BJ (cell line): Measurements from ENCODE around the gene LOXL4. TPM values are rescaled to one million over a fixed set of nuclear protein-coding genes. Genes with fewer than 3 reads are reported as not detected.

Source experiments
- CTCF ChIA-PET: fragments of 350-600 bp; formaldehyde crosslinking; extraction: SDS; loops from one replicate; lab custom pipeline; 2021; ENCODE audit warnings: antibody characterized with exemption, inconsistent platforms; lab: Yijun Ruan, JAX
- POLR2A ChIA-PET: fragments of 300-600 bp; sonication (Branson Sonifier 250); formaldehyde crosslinking; extraction: SDS; loops from one replicate; lab custom pipeline; 2021; ENCODE audit warnings: antibody characterized with exemption; lab: Charles Lee
- DNase-seq: peaks from one replicate; pipeline ENCODE4 v3.0.0-alpha.2; 2011; ENCODE audit warnings: low read depth
- H3K27me3 ChIP-seq: 2 replicates; pipeline ENCODE4 v1.6.0; 2011; ENCODE audit warnings: low read length; ENCODE audit not compliant: control insufficient read depth, insufficient read depth
- H3K36me3 ChIP-seq: 2 replicates; pipeline ENCODE4 v1.5.1; 2011; ENCODE audit warnings: low read length; ENCODE audit not compliant: control insufficient read depth, insufficient read depth
- H3K4me3 ChIP-seq: 2 replicates; pipeline ENCODE4 v1.5.1; 2011; ENCODE audit warnings: low read depth, mild to moderate bottlenecking, control low read depth, low read length
- polyA plus RNA-seq: library from polyadenylated mRNA; depleted of rRNA; stranded (reverse); fragments of >200 nt; gene quantifications from 2 replicates; pipeline ENCODE4 v1.2.3, GENCODE V29; 2011
- TF ChIP-seq, protein P1 (sequence below): IDR thresholded peaks from 2 replicates; pipeline ENCODE4 v1.5.1; 2011; ENCODE audit warnings: low read depth, mild to moderate bottlenecking, control low read depth, inconsistent platforms, low read length, moderate library complexity; ENCODE audit not compliant: insufficient read depth

Gene LOXL4
- polyA plus RNA-seq, 1 experiment = 75.5 TPM

DNA sequence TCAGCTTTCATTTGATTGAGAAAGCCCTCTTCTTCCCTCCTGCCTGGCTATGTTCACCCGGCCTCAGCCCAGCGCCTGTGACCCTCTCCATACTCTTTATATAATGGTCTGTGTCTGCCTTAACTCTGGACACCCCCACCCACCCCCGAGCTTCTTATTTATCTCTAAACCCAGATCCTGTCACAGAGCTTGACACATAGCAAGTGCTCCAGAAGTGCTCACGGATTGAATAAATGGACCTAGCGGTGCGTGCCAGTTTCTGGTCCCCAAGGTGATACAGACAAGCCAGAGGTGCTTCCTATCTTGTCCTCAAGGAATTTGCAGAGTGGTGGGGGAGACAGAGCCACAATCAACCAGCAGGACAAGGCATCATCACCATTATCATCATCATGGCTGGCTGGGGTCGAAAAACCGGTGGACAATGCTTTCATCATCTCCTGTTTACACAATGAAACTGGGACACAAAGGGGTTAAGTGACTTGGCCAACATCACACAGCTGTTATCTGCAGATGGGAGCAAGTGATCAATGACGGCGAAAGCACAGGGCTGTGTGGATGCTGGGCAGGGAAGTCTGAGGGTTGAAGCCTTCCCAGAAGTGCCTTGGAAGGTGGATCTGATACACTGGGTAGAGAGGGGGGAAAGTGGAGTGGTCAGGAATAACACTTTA is 2.2 kb upstream of the LOXL4 start:
- Histone ChIP-seq H3K27me3 (no peaks in the 10 kb centered on the region), H3K4me3 (no peak overlapping the region), H3K36me3 (no peaks in the 10 kb centered on the region)
- no peak for DNase-seq
- TF ChIP-seq, protein P1, sequence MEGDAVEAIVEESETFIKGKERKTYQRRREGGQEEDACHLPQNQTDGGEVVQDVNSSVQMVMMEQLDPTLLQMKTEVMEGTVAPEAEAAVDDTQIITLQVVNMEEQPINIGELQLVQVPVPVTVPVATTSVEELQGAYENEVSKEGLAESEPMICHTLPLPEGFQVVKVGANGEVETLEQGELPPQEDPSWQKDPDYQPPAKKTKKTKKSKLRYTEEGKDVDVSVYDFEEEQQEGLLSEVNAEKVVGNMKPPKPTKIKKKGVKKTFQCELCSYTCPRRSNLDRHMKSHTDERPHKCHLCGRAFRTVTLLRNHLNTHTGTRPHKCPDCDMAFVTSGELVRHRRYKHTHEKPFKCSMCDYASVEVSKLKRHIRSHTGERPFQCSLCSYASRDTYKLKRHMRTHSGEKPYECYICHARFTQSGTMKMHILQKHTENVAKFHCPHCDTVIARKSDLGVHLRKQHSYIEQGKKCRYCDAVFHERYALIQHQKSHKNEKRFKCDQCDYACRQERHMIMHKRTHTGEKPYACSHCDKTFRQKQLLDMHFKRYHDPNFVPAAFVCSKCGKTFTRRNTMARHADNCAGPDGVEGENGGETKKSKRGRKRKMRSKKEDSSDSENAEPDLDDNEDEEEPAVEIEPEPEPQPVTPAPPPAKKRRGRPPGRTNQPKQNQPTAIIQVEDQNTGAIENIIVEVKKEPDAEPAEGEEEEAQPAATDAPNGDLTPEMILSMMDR = no peak
- POLR2A ChIA-PET = no interaction called here
- CTCF ChIA-PET = interaction anchor here (1.0 to 6.4 kb wide), 7 partner anchors 14 to 121 kb away, joined by 3 to 47 read pairs (median 3); no protein-coding TSS in a partner anchor

DNA sequence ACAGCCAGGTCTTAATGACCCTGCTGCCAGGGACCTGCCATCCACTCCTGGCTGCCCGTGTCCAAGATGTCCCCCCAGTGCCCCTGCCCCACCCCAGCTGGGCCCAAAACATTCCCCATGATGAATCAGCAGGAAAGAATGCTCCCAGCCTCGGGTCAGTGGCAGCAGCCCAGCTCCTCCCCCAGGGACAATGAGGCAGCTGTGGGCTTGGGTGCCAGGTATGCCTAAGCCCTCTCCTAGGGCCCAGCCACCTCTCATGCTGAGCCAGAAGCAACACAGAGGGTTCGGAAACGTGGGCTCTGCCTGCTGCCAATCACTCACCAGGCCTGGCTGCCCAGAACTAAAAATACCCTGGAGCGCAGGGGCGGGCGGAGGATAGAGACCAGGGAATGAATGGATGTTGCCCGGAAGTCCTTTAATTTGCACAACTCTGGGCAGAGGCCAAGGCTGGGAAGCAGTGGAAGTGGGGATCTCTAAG is 1.5 kb upstream of the LOXL4 start:
- POLR2A ChIA-PET = interaction anchor here (0.6 kb wide), 1 partner anchor 118 kb away, joined by 3 read pairs; no protein-coding TSS in a partner anchor
- DNase-seq = peak; percentile 44
- H3K27me3 ChIP-seq = no peaks in the 10 kb centered on the region
- H3K36me3 ChIP-seq = no peaks in the 10 kb centered on the region; the same call in 1 of the 2 replicates
- TF ChIP-seq, protein P1 = no peak
- CTCF ChIA-PET = interaction anchor here (0.9 to 6.4 kb wide), 5 partner anchors 14 to 125 kb away, joined by 3 to 47 read pairs (median 3); no protein-coding TSS in a partner anchor
- no peak overlapping the region for H3K4me3 ChIP-seq

DNA sequence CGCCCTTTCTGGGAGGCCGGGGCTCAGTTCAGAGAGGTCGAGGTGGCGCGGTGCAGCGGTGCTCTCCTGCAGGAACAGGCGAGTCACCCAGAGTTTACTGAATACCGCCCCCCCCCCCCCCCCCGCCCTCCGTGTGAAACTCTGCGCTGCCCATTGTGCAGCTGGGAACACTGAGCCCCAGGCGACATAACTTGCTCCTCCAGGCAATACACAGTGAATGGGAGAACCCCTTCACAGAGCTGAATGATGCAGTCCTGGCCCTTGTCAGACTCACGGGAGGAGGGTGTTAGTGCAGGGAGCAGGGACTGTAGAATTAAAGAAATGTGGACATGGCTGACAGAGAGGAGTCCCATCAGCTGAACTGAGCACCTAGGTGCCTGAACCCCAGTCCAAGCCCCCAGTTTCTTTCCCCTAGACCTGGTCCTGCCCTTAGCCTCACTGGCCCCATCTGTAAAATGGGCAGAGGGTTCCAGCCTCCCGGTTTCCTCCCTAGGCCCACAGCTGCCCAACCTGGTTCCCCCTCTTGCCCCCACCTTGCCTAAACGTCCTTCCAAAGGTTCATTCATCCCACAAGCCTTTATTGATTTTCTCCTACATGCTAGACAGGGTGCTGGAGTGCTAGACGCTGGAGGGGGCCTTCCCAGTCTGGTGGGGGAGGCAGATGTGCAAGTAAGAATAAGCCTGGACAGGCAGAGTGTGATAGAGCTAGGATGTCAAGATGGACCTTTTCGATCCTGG is 869 bp upstream of the LOXL4 start:
- no peaks in the 10 kb centered on the region; the same call in 1 of the 2 replicates for H3K36me3 ChIP-seq
- peak overlapping the region; percentile 45 for H3K4me3 ChIP-seq
- TF ChIP-seq, protein P1 = no peak
- POLR2A ChIA-PET = interaction anchor here (0.6 kb wide), 1 partner anchor 118 kb away, joined by 3 read pairs; no protein-coding TSS in a partner anchor
- CTCF ChIA-PET = interaction anchor here (0.9 to 6.4 kb wide), 6 partner anchors 15 to 126 kb away, joined by 3 to 47 read pairs (median 3); no protein-coding TSS in a partner anchor
- no peaks in the 10 kb centered on the region for H3K27me3 ChIP-seq
- DNase-seq = no peak

DNA sequence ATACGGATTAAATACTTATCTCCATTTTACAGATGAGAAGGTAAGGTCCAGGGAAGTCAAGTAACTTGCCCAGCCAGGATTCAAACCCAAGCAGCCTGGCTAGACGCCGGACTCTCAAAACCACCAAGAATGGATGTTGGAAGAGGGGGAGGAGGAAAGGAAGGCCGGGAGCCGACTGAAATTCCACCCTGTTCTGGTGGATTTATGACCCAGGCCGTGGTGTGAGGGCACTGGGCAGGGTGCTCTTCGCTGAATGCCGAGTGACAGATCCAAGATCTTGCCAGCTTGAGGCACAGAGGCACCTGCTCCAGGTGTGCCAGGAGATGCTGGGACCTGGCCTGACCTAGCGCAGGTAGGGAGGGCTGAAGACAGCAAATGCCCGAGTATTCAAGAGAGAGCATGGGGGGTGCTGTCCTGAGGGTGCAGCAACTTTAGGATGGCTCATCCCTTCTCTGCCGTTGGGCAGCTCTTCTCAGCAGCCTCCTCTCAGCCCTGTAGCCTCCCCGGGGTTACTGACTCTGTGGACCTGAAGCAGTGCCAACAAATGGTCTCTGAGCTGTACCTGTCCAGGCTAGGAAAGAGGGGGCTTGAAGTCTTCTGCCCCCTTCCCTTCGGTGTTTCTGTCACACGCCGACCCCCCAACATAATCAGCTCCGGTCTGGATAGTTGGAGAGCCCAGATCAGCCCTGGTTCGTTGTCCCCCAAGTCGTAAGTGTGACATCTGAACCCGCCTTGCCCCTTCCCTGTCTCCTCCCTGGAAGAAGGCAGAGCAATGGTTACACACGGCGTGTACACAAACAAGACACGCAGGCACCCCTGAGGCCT is 713 bp downstream of the LOXL4 start:
- Histone ChIP-seq H3K36me3 (peaks cover 5% of the 10 kb centered on the region), H3K4me3 (peak overlapping the region; percentile 53), H3K27me3 (no peaks in the 10 kb centered on the region)
- TF ChIP-seq, protein P1 = no peak
- POLR2A ChIA-PET = no interaction called here
- DNase-seq = no peak
- CTCF ChIA-PET = interaction anchor here (0.7 to 6.4 kb wide), 8 partner anchors 11 to 127 kb away, joined by 3 to 47 read pairs (median 6); no protein-coding TSS in a partner anchor
